ENCODE measurements around the gene GNG8. TPM values are rescaled to one million over a fixed set of nuclear protein-coding genes. Genes with fewer than 3 reads are reported as not detected.

GNG8 gene
- total and polyA plus RNA-seq, 2 donors (not counting 1 experiment from before 2014, with no cell fraction given), result not detected

- Histone ChIP-seq H3K4me2 (ENCODE audit: extremely low read depth, insufficient read depth, low read length) (no peak overlapping the region), H3K27ac (ENCODE audit: insufficient read depth, low read length) (no peak overlapping the region), H3K36me3 (ENCODE audit: control insufficient read depth, insufficient read depth, low read length) (peaks cover 19% of the 10 kb centered on the region), H3K4me3 (replicated peaks in 1 of 4; ENCODE audit: control extremely low read depth in 1 of 4, insufficient read depth in 1 of 4, low read depth in 3 of 4, low read length in 4 of 4) (no peak overlapping the region), H3K9me3 (ENCODE audit: control insufficient read depth, insufficient read depth, low read depth, low read length) (no peaks in the 10 kb centered on the region), H3K9ac (ENCODE audit: insufficient read depth, low read length) (no peak overlapping the region), H3K27me3 (ENCODE audit: control insufficient read depth, insufficient read depth, low read length) (no peaks in the 10 kb centered on the region), H4K20me1 (ENCODE audit: control insufficient read depth, extremely low read depth, insufficient read depth, low read length) (no peaks in the 10 kb centered on the region), H2AFZ (ENCODE audit: low read length) (no peak overlapping the region), H3K79me2 (ENCODE audit: control insufficient read depth, insufficient read depth, low read length) (no peaks in the 10 kb centered on the region), H3K4me1 (ENCODE audit: control insufficient read depth, extremely low read depth, insufficient read depth, low read length) (peaks cover 13% of the 10 kb centered on the region)
- TF ChIP-seq EZH2 (IDR thresholded peaks at IDR 0.05; ENCODE audit: low read length, missing control alignments), result no peak
- no peak for DNase-seq (ENCODE audit: low read depth in 2 of 2)
Observed at GRCh38 chr19:46613525-46613924, 22.5 kb downstream of the GNG8 start.

GRCh38 chr19:46611776-46612175 is 24.2 kb downstream of the GNG8 start:
- no peak for TF ChIP-seq CTCF (conservative IDR thresholded peaks at IDR 0.05 in 1 of 2, IDR thresholded peaks at IDR 0.05 in 1 of 2; ENCODE audit: low read depth in 1 of 2, low read length in 2 of 2)
- TF ChIP-seq EZH2 (IDR thresholded peaks at IDR 0.05; ENCODE audit: low read length, missing control alignments), result no peak
- Histone ChIP-seq H3K4me3 (replicated peaks in 1 of 4; ENCODE audit: control extremely low read depth in 1 of 4, insufficient read depth in 1 of 4, low read depth in 3 of 4, low read length in 4 of 4) (no peak overlapping the region), H3K9ac (ENCODE audit: insufficient read depth, low read length) (no peak overlapping the region), H3K9me3 (ENCODE audit: control insufficient read depth, insufficient read depth, low read depth, low read length) (no peaks in the 10 kb centered on the region), H3K27me3 (ENCODE audit: control insufficient read depth, insufficient read depth, low read length) (no peaks in the 10 kb centered on the region), H3K79me2 (ENCODE audit: control insufficient read depth, insufficient read depth, low read length) (peaks cover 5% of the 10 kb centered on the region), H3K4me1 (ENCODE audit: control insufficient read depth, extremely low read depth, insufficient read depth, low read length) (peaks cover 8% of the 10 kb centered on the region), H2AFZ (ENCODE audit: low read length) (no peak overlapping the region), H3K27ac (ENCODE audit: insufficient read depth, low read length) (no peak overlapping the region), H3K36me3 (ENCODE audit: control insufficient read depth, insufficient read depth, low read length) (peaks cover 34% of the 10 kb centered on the region), H3K4me2 (ENCODE audit: extremely low read depth, insufficient read depth, low read length) (no peak overlapping the region), H4K20me1 (ENCODE audit: control insufficient read depth, extremely low read depth, insufficient read depth, low read length) (no peaks in the 10 kb centered on the region)
- no peak for DNase-seq (ENCODE audit: low read depth in 2 of 2)

GRCh38 chr19:46610851-46611770 is 24.9 kb downstream of the GNG8 start:
- DNase-seq (ENCODE audit: low read depth in 2 of 2), result peak; percentile 25 to 71
- Histone ChIP-seq H3K4me3 (replicated peaks in 1 of 4; ENCODE audit: control extremely low read depth in 1 of 4, insufficient read depth in 1 of 4, low read depth in 3 of 4, low read length in 4 of 4) (no peak overlapping the region), H3K27ac (ENCODE audit: insufficient read depth, low read length) (no peak overlapping the region), H3K79me2 (ENCODE audit: control insufficient read depth, insufficient read depth, low read length) (peaks cover 11% of the 10 kb centered on the region), H3K9me3 (ENCODE audit: control insufficient read depth, insufficient read depth, low read depth, low read length) (no peaks in the 10 kb centered on the region), H2AFZ (ENCODE audit: low read length) (no peak overlapping the region), H3K36me3 (ENCODE audit: control insufficient read depth, insufficient read depth, low read length) (peaks cover 36% of the 10 kb centered on the region), H3K9ac (ENCODE audit: insufficient read depth, low read length) (no peak overlapping the region), H3K4me2 (ENCODE audit: extremely low read depth, insufficient read depth, low read length) (no peak overlapping the region), H4K20me1 (ENCODE audit: control insufficient read depth, extremely low read depth, insufficient read depth, low read length) (no peaks in the 10 kb centered on the region), H3K4me1 (ENCODE audit: control insufficient read depth, extremely low read depth, insufficient read depth, low read length) (peaks cover 4% of the 10 kb centered on the region), H3K27me3 (ENCODE audit: control insufficient read depth, insufficient read depth, low read length) (no peaks in the 10 kb centered on the region)
- TF ChIP-seq EZH2 (IDR thresholded peaks at IDR 0.05; ENCODE audit: low read length, missing control alignments) (no peak), CTCF (conservative IDR thresholded peaks at IDR 0.05 in 1 of 2, IDR thresholded peaks at IDR 0.05 in 1 of 2; ENCODE audit: low read depth in 1 of 2, low read length in 2 of 2) (no peak)

Measured in fibroblast of lung (primary cell).